ENCODE data around the gene CALML4.

- TF ChIP-seq CTCF (IDR thresholded peaks at IDR 0.05) (no peak), POLR2A (IDR thresholded peaks at IDR 0.05) (no peak)
These were observed 1.2 kb downstream of the CALML4 start for GRCh38 chr15:68203956-68204355.

All from body of pancreas (tissue), 4 donors.